WTC11 (cell line): ENCODE measurements around the gene PRR23E.

Experiments used
- CBFB ChIP-seq: sonication (generic); formaldehyde crosslinking; IDR thresholded peaks from 2 replicates; pipeline ENCODE4 v1.8.1; 2022; ENCODE audit warnings: mild to moderate bottlenecking, low read depth, missing genetic modification reagents
- CTCF ChIP-seq: fragments of 200-600 bp; IDR thresholded peaks from 2 replicates; pipeline ENCODE4 v1.8.0; 2022; ENCODE audit warnings: antibody characterized with exemption
- E2F4 ChIP-seq: sonication (generic); formaldehyde crosslinking; IDR thresholded peaks from 2 replicates; pipeline ENCODE4 v1.8.1; 2022; ENCODE audit warnings: low read depth, mild to moderate bottlenecking, moderate library complexity, missing genetic modification reagents, borderline replicate concordance
- ELF4 ChIP-seq: sonication (generic); formaldehyde crosslinking; IDR thresholded peaks from 2 replicates; pipeline ENCODE4 v1.8.1; 2022; ENCODE audit warnings: low read depth, mild to moderate bottlenecking, moderate library complexity, missing genetic modification reagents
- IRF2 ChIP-seq: sonication (generic); formaldehyde crosslinking; IDR thresholded peaks from 2 replicates; pipeline ENCODE4 v1.8.0; 2022; ENCODE audit warnings: low read depth, missing genetic modification reagents, borderline replicate concordance
- KAT7 ChIP-seq: sonication (generic); formaldehyde crosslinking; IDR thresholded peaks from 2 replicates; pipeline ENCODE4 v1.8.1; 2023; ENCODE audit warnings: missing genetic modification reagents, mild to moderate bottlenecking, borderline replicate concordance
- MAX ChIP-seq: sonication (generic); formaldehyde crosslinking; IDR thresholded peaks from 2 replicates; pipeline ENCODE4 v1.8.0; 2022; ENCODE audit warnings: mild to moderate bottlenecking, missing genetic modification reagents
- NFE2L1 ChIP-seq: sonication (generic); formaldehyde crosslinking; IDR thresholded peaks from 2 replicates; pipeline ENCODE4 v1.8.1; 2023; ENCODE audit warnings: missing genetic modification reagents
- SMAD3 ChIP-seq: sonication (generic); formaldehyde crosslinking; IDR thresholded peaks from 2 replicates; pipeline ENCODE4 v1.8.0; 2022; ENCODE audit warnings: missing genetic modification reagents, mild to moderate bottlenecking, borderline replicate concordance
- SP1 ChIP-seq: sonication (generic); formaldehyde crosslinking; conservative IDR thresholded peaks from 2 replicates; pipeline ENCODE4 v1.8.1; 2022; ENCODE audit warnings: missing genetic modification reagents
- STAT6 ChIP-seq: sonication (generic); formaldehyde crosslinking; conservative IDR thresholded peaks from 2 replicates; pipeline ENCODE4 v1.8.1; 2023; ENCODE audit warnings: mild to moderate bottlenecking, low read depth, missing genetic modification reagents, moderate library complexity
- TEAD4 ChIP-seq: sonication (generic); formaldehyde crosslinking; IDR thresholded peaks from 2 replicates; pipeline ENCODE4 v1.8.0; 2022; ENCODE audit warnings: mild to moderate bottlenecking, missing genetic modification reagents
- ZNF512 ChIP-seq: sonication (generic); formaldehyde crosslinking; IDR thresholded peaks from 2 replicates; pipeline ENCODE4 v1.8.1; 2022; ENCODE audit warnings: missing genetic modification reagents, borderline replicate concordance

- TF ChIP-seq CTCF (no peak), KAT7 (CRISPR knock-in tag) (no peak), ELF4 (no peak), SP1 (no peak), STAT6 (CRISPR knock-in tag) (no peak), TEAD4 (CRISPR knock-in tag) (no peak), ZNF512 (no peak), E2F4 (CRISPR knock-in tag) (no peak), SMAD3 (no peak), NFE2L1 (CRISPR knock-in tag) (no peak), MAX (CRISPR knock-in tag) (no peak), CBFB (CRISPR knock-in tag) (no peak), IRF2 (CRISPR knock-in tag) (no peak)
These were observed 17.7 kb upstream of the PRR23E start for GRCh38 chr3:127175272-127175671.
